Right cardiac atrium (tissue), 5 donors: ENCODE data around the gene SHANK3. TPM values are rescaled to one million over a fixed set of nuclear protein-coding genes. Genes with fewer than 3 reads are reported as not detected.

Experiments
- ATAC-seq, 2 donors: fragments of 200-7000 bp; cut with Tn5 transposase; one replicate each; pipeline versions ENCODE4 v1.8.0 to v1.9.1; 2020; ENCODE audit warnings: moderate library complexity in 2 of 2, mild to moderate bottlenecking in 1 of 2
- DNase-seq, 3 donors: peaks; one replicate each; pipeline ENCODE4 v3.0.0-alpha.2; 2020
- H3K27ac ChIP-seq: one replicate; pipeline ENCODE4 v1.5.1; 2013; ENCODE audit warnings: mild to moderate bottlenecking, low read length, control low read depth, moderate library complexity
- H3K27me3 ChIP-seq: one replicate; pipeline ENCODE4 v1.6.1; 2013; ENCODE audit not compliant: control insufficient read depth, insufficient read depth
- H3K4me1 ChIP-seq: one replicate; pipeline ENCODE4 v1.6.1; 2013; ENCODE audit warnings: low read length; ENCODE audit not compliant: control insufficient read depth, insufficient read depth
- H3K4me3 ChIP-seq: one replicate; pipeline ENCODE4 v1.5.1; 2013; ENCODE audit warnings: low read length, control low read depth
- H3K9me3 ChIP-seq: one replicate; pipeline ENCODE4 v1.6.1; 2013; ENCODE audit warnings: low read length; ENCODE audit not compliant: control insufficient read depth
- WGBS: extraction: QIAGEN DNeasy Blood & Tissue Kit; methylation state at CpG from one replicate; pipeline ENCODE4 v1.1.7; 2013; 5-methylcytosine and 5-hydroxymethylcytosine counted together
- intact Hi-C, 4 donors: fragments of 100-400 bp; cut with DNase I; formaldehyde crosslinking; loops; one replicate each; pipeline versions ENCODE4 v1.11.0 to v1.14.0; 2022 to 2023
- polyA plus RNA-seq: library from polyadenylated mRNA; stranded (reverse); fragments of 200-250 nt; gene quantifications from one replicate; pipeline ENCODE4 v1.2.3, GENCODE V29; 2013
- total RNA-seq, 4 donors: library from RNA; stranded (reverse); fragmentation: NEBNext Ultra II Directional; extraction: Animal tissue kit (Norgen Biotek cat#: 25700); gene quantifications; one replicate each; pipeline ENCODE4 v1.2.1, GENCODE V29; 2021
- donor health status: healthy with polysubstance abuse.
- donor health status: DM: no; HTN: yes; CAD: no.
- donor health status: DM: no; HTN: no; CAD: no.
- donor health status: DM: no; HTN: yes; CAD: no; lungs with severe emphysema.
- donor health status: DM: yes; HTN: yes; CAD: no.

SHANK3 gene
- total and polyA plus RNA-seq, 5 donors = 18.7 to 28.9 (median 26.7) TPM

GRCh38 chr22:50716290-50717024 lies 43.8 kb downstream of the SHANK3 start:
- Histone ChIP-seq H3K4me3 (no peak overlapping the region), H3K4me1 (peaks cover 6% of the 10 kb centered on the region), H3K9me3 (no peaks in the 10 kb centered on the region), H3K27me3 (no peaks in the 10 kb centered on the region), H3K27ac (no peak overlapping the region)
- WGBS = 85% methylated on average over 13 of the region's 13 CpGs
- DNase-seq (peak; percentile 7 to 25 (median 11)), ATAC-seq (no peak)
- intact Hi-C loops = no loop called here

- H3K9me3 ChIP-seq = no peaks in the 10 kb centered on the region
- DNase-seq = peak; percentile 7 to 36 (median 11)
- peaks cover 3% of the 10 kb centered on the region for H3K4me1 ChIP-seq
- WGBS = 86% methylated on average over 10 of the region's 10 CpGs
- ATAC-seq = no peak
- intact Hi-C loops = no loop called here
- no peaks in the 10 kb centered on the region for H3K27me3 ChIP-seq
- H3K27ac ChIP-seq = no peak overlapping the region
- H3K4me3 ChIP-seq = no peak overlapping the region
Observed at GRCh38 chr22:50717709-50718351, 45.2 kb downstream of the SHANK3 start.

DNA sequence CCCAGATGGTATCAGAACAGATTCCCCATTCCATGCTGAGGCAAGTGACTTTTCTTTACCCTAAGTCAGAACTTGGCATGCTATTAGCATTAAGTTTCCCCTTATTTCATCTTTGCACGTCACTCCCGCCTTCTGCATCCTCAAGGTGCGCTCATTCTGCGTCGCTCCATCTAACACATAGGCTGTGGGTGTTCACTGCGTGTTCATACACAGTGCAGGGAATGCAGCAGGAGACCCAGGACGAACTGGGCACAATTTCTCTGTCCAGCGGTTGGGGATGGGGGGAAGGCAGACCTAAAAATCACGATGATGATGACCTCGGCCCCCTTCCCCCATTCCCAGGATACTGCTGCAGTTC lies 45.7 kb downstream of the SHANK3 start:
- 93% methylated on average over 10 of the region's 10 CpGs for WGBS
- peaks cover 3% of the 10 kb centered on the region for H3K4me1 ChIP-seq
- no peak for ATAC-seq
- H3K4me3 ChIP-seq = no peak overlapping the region
- peak; percentile 7 to 24 (median 20) for DNase-seq
- no peaks in the 10 kb centered on the region for H3K27me3 ChIP-seq
- H3K27ac ChIP-seq = no peak overlapping the region
- intact Hi-C loops = no loop called here
- no peaks in the 10 kb centered on the region for H3K9me3 ChIP-seq

DNA sequence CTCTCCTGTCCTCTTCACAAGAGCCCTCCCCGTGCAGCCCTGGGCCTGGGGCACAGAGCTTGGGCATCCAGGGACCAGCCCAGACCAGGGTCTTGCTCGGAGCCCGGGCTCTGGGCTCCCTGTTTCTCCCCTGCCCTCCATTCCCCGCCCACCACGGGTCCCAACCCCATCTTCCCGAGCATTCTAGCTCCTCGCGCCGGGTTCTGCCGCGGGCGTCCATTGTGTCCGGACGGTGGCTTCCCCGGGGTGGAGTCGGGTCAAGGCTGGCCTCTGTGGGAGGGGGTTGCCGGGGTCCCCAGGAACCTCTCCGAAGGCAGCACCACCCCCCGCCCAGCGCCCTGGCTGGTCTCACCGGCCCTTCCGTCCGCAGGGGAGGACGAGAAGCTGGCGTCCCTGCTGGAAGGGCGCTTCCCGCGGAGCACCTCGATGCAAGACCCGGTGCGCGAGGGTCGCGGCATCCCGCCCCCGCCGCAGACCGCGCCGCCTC lies 47.2 kb downstream of the SHANK3 start:
- Histone ChIP-seq H3K4me1 (no peaks in the 10 kb centered on the region), H3K4me3 (no peak overlapping the region), H3K9me3 (no peaks in the 10 kb centered on the region), H3K27ac (no peak overlapping the region), H3K27me3 (no peaks in the 10 kb centered on the region)
- WGBS = 29% methylated on average over 39 of the region's 40 CpGs
- intact Hi-C loops = no loop called here
- no peak for ATAC-seq
- peak in 1 of 3 donors; percentile 59 for DNase-seq

DNA sequence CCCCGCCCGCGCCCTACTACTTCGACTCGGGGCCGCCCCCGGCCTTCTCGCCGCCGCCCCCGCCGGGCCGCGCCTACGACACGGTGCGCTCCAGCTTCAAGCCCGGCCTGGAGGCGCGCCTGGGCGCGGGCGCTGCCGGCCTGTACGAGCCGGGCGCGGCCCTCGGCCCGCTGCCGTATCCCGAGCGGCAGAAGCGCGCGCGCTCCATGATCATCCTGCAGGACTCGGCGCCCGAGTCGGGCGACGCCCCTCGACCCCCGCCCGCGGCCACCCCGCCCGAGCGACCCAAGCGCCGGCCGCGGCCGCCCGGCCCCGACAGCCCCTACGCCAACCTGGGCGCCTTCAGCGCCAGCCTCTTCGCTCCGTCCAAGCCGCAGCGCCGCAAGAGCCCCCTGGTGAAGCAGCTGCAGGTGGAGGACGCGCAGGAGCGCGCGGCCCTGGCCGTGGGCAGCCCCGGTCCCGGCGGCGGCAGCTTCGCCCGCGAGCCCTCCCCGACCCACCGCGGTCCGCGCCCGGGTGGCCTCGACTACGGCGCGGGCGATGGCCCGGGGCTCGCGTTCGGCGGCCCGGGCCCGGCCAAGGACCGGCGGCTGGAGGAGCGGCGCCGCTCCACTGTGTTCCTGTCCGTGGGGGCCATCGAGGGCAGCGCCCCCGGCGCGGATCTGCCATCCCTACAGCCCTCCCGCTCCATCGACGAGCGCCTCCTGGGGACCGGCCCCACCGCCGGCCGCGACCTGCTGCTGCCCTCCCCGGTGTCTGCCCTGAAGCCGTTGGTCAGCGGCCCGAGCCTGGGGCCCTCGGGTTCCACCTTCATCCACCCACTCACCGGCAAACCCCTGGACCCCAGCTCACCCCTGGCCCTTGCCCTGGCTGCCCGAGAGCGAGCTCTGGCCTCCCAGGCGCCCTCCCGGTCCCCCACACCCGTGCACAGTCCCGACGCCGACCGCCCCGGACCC lies 48.0 kb downstream of the SHANK3 start:
- WGBS = 38% methylated on average over 129 of the region's 132 CpGs
- H3K27me3 ChIP-seq = no peaks in the 10 kb centered on the region
- H3K27ac ChIP-seq = no peak overlapping the region
- intact Hi-C loops = no loop called here
- no peaks in the 10 kb centered on the region for H3K9me3 ChIP-seq
- no peaks in the 10 kb centered on the region for H3K4me1 ChIP-seq
- no peak overlapping the region for H3K4me3 ChIP-seq
- peak; percentile 15 to 67 (median 55) for DNase-seq
- ATAC-seq = no peak

GRCh38 chr22:50721257-50721844 lies 48.7 kb downstream of the SHANK3 start:
- ATAC-seq (peak in 1 of 2 donors; percentile 7), DNase-seq (peak in 2 of 3 donors; percentile 42 to 61)
- Histone ChIP-seq H3K4me1 (no peaks in the 10 kb centered on the region), H3K4me3 (no peak overlapping the region), H3K27ac (no peak overlapping the region), H3K27me3 (no peaks in the 10 kb centered on the region), H3K9me3 (no peaks in the 10 kb centered on the region)
- intact Hi-C loops = no loop called here
- 81% methylated on average over 32 of the region's 32 CpGs for WGBS

GRCh38 chr22:50722048-50722701 lies 49.6 kb downstream of the SHANK3 start:
- no peak for ATAC-seq
- no peaks in the 10 kb centered on the region for H3K9me3 ChIP-seq
- WGBS = 91% methylated on average over 33 of the region's 33 CpGs
- intact Hi-C loops = no loop called here
- H3K4me1 ChIP-seq = no peaks in the 10 kb centered on the region
- H3K27me3 ChIP-seq = no peaks in the 10 kb centered on the region
- H3K27ac ChIP-seq = no peak overlapping the region
- peak; percentile 12 to 52 (median 40) for DNase-seq
- H3K4me3 ChIP-seq = no peak overlapping the region

Other genes with a start within 250 kb of the SHANK3 start
- gene SBF1, start 197.8 kb upstream of the SHANK3 start, total RNA-seq = 10 to 100 TPM; 50.3 to 54.8 (median 53.9) TPM
- gene SBF1, start 197.8 kb upstream of the SHANK3 start, polyA plus RNA-seq = 39.2 TPM
- under 1 TPM in 2 of 4 donors, not detected in 2; 0.11 to 0.32 TPM for gene ADM2, start 191.3 kb upstream of the SHANK3 start, total RNA-seq
- gene ADM2, start 191.3 kb upstream of the SHANK3 start, polyA plus RNA-seq = 0.05 TPM
- gene MIOX, start 186.0 kb upstream of the SHANK3 start, total RNA-seq = not detected
- not detected for gene MIOX, start 186.0 kb upstream of the SHANK3 start, polyA plus RNA-seq
- 10 to 100 TPM; 32.2 to 33.7 (median 33.3) TPM for gene LMF2, start 165.1 kb upstream of the SHANK3 start, total RNA-seq
- 29.0 TPM for gene LMF2, start 165.1 kb upstream of the SHANK3 start, polyA plus RNA-seq
- gene NCAPH2, start 164.6 kb upstream of the SHANK3 start, total RNA-seq = 10 to 100 TPM; 23.3 to 35.0 (median 28.6) TPM
- gene NCAPH2, start 164.6 kb upstream of the SHANK3 start, polyA plus RNA-seq = 29.1 TPM
- gene SCO2, start 147.2 kb upstream of the SHANK3 start, total RNA-seq = 1 to 10 TPM in 2 of 4 donors, not detected in 2; 1.4 to 2.2 TPM
- not detected for gene SCO2, start 147.2 kb upstream of the SHANK3 start, polyA plus RNA-seq
- 10 to 100 TPM; 14.6 to 35.5 (median 19.3) TPM for gene TYMP, start 142.8 kb upstream of the SHANK3 start, total RNA-seq
- gene TYMP, start 142.8 kb upstream of the SHANK3 start, polyA plus RNA-seq = 18.5 TPM
- under 1 TPM in 3 of 4 donors, not detected in 1; 0.08 to 0.14 (median 0.09) TPM for gene KLHDC7B, start 126.9 kb upstream of the SHANK3 start, total RNA-seq
- gene KLHDC7B, start 126.9 kb upstream of the SHANK3 start, polyA plus RNA-seq = not detected
- not detected for gene SYCE3, start 109.9 kb upstream of the SHANK3 start, total RNA-seq
- gene SYCE3, start 109.9 kb upstream of the SHANK3 start, polyA plus RNA-seq = not detected
- 100 to 1,000 TPM; 236 to 290 (median 263) TPM for gene CPT1B, start 94.4 kb upstream of the SHANK3 start, total RNA-seq
- gene CPT1B, start 94.4 kb upstream of the SHANK3 start, polyA plus RNA-seq = 217 TPM
- gene CHKB, start 90.0 kb upstream of the SHANK3 start, total RNA-seq = 10 to 100 TPM; 33.9 to 63.4 (median 42.7) TPM
- gene CHKB, start 90.0 kb upstream of the SHANK3 start, polyA plus RNA-seq = 44.5 TPM
- gene MAPK8IP2, start 72.0 kb upstream of the SHANK3 start, total RNA-seq = under 1 TPM; 0.28 to 0.47 (median 0.38) TPM
- 0.57 TPM for gene MAPK8IP2, start 72.0 kb upstream of the SHANK3 start, polyA plus RNA-seq
- 10 to 100 TPM; 30.3 to 37.0 (median 32.2) TPM for gene ARSA, start 44.7 kb upstream of the SHANK3 start, total RNA-seq
- gene ARSA, start 44.7 kb upstream of the SHANK3 start, polyA plus RNA-seq = 35.6 TPM
- 1 to 10 TPM in 1 of 4 donors, under 1 TPM in 3; 0.38 to 1.2 (median 0.72) TPM for gene ACR, start 65.4 kb downstream of the SHANK3 start, total RNA-seq
- gene ACR, start 65.4 kb downstream of the SHANK3 start, polyA plus RNA-seq = 0.41 TPM
- 10 to 100 TPM in 3 of 4 donors, 1 to 10 TPM in 1; 8.1 to 11.9 (median 10.8) TPM for gene RABL2B, start 110.8 kb downstream of the SHANK3 start, total RNA-seq
- gene RABL2B, start 110.8 kb downstream of the SHANK3 start, polyA plus RNA-seq = 10.3 TPM